GM23248 (cell line): ENCODE measurements around the gene ADAMTSL5.

Experiments used
- EZH2 ChIP-seq: fragments of 200-600 bp; sonication (generic); IDR thresholded peaks from 2 replicates; pipeline ENCODE4 v1.6.1; 2018; ENCODE audit warnings: antibody characterized with exemption, mild to moderate bottlenecking; ENCODE audit not compliant: insufficient read depth, poor library complexity, severe bottlenecking
- EZH2phosphoT487 ChIP-seq: fragments of 200-600 bp; sonication (generic); IDR thresholded peaks from 2 replicates; pipeline ENCODE4 v1.6.1; 2018; ENCODE audit warnings: antibody characterized with exemption, moderate library complexity, mild to moderate bottlenecking, low read depth; ENCODE audit not compliant: insufficient read depth

- TF ChIP-seq EZH2 (no peak), EZH2phosphoT487 (no peak)
Measured at GRCh38 chr19:1488282-1488601, 24.6 kb downstream of the ADAMTSL5 start.
